Testis (tissue), 2 donors: Measurements from ENCODE around the gene CFAP77.

Source experiments
- POLR2A ChIP-seq: fragments of 450-650 bp; IDR thresholded peaks from one replicate; pipeline ENCODE4 v1.6.1; 2017; ENCODE audit warnings: antibody characterized with exemption, mild to moderate bottlenecking, moderate library complexity
- TF ChIP-seq, protein P1 (sequence below), 3 experiments: fragments of 450-650 bp in 2 of 3; fragments of 200-600 bp in 1 of 3; sonication (generic) in 1 of 3; IDR thresholded peaks; one replicate each; pipeline ENCODE4 v1.5.1; 2016 to 2019; ENCODE audit warnings: antibody characterized with exemption in 3 of 3, mild to moderate bottlenecking in 2 of 3, moderate library complexity in 1 of 3

DNA sequence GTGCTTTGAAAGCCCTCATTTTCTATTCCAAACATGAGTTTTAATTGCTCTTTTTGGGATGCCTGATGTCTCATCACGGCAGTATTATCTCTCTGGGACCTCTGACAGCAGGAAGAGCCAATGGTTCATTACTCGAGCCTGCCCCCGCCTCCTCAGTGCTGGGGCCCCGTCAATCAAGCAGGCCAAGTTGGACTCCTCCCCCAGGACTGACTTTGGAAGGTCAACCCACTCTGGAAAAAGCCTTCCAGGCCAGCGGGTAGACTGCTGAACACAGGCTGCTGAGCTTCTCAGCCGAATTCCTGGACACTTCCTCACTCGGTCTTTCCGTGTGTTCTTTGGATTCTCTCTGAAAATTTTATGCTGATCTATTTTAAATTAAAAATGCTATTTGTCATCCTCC lies 162.9 kb downstream of the CFAP77 start:
- TF ChIP-seq, protein P1, sequence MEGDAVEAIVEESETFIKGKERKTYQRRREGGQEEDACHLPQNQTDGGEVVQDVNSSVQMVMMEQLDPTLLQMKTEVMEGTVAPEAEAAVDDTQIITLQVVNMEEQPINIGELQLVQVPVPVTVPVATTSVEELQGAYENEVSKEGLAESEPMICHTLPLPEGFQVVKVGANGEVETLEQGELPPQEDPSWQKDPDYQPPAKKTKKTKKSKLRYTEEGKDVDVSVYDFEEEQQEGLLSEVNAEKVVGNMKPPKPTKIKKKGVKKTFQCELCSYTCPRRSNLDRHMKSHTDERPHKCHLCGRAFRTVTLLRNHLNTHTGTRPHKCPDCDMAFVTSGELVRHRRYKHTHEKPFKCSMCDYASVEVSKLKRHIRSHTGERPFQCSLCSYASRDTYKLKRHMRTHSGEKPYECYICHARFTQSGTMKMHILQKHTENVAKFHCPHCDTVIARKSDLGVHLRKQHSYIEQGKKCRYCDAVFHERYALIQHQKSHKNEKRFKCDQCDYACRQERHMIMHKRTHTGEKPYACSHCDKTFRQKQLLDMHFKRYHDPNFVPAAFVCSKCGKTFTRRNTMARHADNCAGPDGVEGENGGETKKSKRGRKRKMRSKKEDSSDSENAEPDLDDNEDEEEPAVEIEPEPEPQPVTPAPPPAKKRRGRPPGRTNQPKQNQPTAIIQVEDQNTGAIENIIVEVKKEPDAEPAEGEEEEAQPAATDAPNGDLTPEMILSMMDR (IDR thresholded peaks at IDR 0.05) = no peak
- no peak for TF ChIP-seq POLR2A
